Measurements from ENCODE around the gene PFDN4.
A peak's percentile ranks its signal among the peaks of the same experiment; 100 is the strongest.

DNA sequence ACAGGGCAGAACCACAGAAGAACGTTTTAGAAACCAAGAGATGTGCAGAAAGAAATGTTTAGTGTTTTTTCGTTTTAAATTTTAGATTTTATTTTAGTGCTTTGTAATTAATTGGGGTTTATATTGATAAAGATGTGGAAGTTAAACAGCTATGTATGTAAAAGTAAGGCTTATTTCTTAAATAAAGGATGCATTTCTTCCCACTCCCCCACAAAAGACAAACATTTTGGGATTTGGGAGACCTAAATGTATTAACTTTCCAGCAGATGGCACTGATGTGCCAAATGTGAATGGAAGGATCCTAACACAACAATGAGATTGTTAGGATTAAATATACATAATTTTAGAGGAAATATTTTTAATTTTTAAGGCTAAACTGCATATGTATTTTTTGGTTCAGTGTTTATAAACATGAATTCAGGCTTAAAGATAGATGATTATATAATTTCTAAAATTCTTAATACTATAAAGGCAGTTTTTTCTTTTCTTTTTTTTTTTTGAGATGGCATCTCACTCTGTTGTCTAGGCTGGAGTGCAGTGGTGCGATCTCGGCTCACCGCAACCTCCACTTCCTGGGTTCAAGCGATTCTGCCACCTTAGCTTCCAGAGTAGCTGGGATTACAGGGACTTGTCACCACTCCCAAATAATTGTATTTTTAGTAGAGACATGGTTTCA, 12.0 kb downstream of the PFDN4 start:
- TF ChIP-seq, protein P1, sequence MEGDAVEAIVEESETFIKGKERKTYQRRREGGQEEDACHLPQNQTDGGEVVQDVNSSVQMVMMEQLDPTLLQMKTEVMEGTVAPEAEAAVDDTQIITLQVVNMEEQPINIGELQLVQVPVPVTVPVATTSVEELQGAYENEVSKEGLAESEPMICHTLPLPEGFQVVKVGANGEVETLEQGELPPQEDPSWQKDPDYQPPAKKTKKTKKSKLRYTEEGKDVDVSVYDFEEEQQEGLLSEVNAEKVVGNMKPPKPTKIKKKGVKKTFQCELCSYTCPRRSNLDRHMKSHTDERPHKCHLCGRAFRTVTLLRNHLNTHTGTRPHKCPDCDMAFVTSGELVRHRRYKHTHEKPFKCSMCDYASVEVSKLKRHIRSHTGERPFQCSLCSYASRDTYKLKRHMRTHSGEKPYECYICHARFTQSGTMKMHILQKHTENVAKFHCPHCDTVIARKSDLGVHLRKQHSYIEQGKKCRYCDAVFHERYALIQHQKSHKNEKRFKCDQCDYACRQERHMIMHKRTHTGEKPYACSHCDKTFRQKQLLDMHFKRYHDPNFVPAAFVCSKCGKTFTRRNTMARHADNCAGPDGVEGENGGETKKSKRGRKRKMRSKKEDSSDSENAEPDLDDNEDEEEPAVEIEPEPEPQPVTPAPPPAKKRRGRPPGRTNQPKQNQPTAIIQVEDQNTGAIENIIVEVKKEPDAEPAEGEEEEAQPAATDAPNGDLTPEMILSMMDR (conservative IDR thresholded peaks at IDR 0.05 in 1 of 2, IDR thresholded peaks at IDR 0.05 in 1 of 2; ENCODE audit: low read depth in 1 of 2, low read length in 2 of 2), result peak; percentile 57 to 59
- TF ChIP-seq EZH2 (IDR thresholded peaks at IDR 0.05; ENCODE audit: low read length, missing control alignments), result no peak

Data from fibroblast of lung (primary cell).